ENCODE measurements around the gene PRKCZ. TPM values are rescaled to one million over a fixed set of nuclear protein-coding genes. Genes with fewer than 3 reads are reported as not detected.

The PRKCZ gene
- polyA plus RNA-seq, 3 donors, result 29.5 to 36.9 (median 34.5) TPM

DNA sequence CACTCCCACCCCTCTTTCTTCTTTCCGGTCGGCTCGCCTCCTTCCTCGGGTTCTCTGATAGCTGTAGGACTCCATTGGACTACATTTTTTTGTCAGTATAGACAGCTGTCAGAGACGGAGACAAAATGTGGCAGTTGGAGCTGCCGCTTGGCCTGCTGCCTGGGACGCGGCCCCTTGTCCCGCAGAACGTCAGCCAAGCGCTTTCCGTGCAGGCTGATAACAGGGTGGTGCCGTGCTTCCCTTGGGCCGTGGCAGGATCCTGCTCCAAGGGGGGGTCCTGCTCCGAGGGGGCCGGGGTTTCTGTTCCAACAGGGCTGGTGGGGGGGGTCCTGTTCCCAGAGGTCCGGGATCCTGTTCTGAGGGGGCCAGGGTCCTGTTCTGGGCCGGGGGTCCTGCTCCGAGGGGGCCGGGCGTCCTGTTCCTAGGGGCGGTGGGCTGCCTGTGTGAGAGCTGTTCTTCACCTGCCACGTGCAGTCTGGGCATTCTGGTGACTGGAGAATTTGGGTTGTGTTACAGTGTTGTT is 182.8 kb downstream of the PRKCZ start:
- DNase-seq (ENCODE audit: extremely low read depth in 1 of 11, low read depth in 9 of 11, low spot score in 4 of 11), result no peak

- no peak for DNase-seq (ENCODE audit: extremely low read depth in 1 of 11, low read depth in 9 of 11, low spot score in 4 of 11)
Observed at GRCh38 chr1:2233468-2233867, 183.3 kb downstream of the PRKCZ start.

GRCh38 chr1:2233997-2234761 is 184.0 kb downstream of the PRKCZ start:
- DNase-seq (ENCODE audit: extremely low read depth in 1 of 11, low read depth in 9 of 11, low spot score in 4 of 11), result no peak

- DNase-seq (ENCODE audit: extremely low read depth in 1 of 11, low read depth in 9 of 11, low spot score in 4 of 11), result no peak
Observed at GRCh38 chr1:2234762-2235113, 184.5 kb downstream of the PRKCZ start.

Other genes starting within 250 kb of the PRKCZ start
- gene GNB1, start 159.3 kb upstream of the PRKCZ start, polyA plus RNA-seq (ENCODE audit: insufficient read length in 3 of 3), result 100 to 1,000 TPM; 278 to 310 (median 280) TPM
- under 1 TPM; 0.36 to 0.73 (median 0.72) TPM for gene CALML6, start 135.2 kb upstream of the PRKCZ start, polyA plus RNA-seq (ENCODE audit: insufficient read length in 3 of 3)
- gene TMEM52, start 131.1 kb upstream of the PRKCZ start, polyA plus RNA-seq (ENCODE audit: insufficient read length in 3 of 3), result 1 to 10 TPM; 1.1 to 1.4 (median 1.2) TPM
- 1 to 10 TPM in 1 of 3 donors, under 1 TPM in 2; 0.52 to 1.2 (median 0.96) TPM for gene CFAP74, start 46.6 kb upstream of the PRKCZ start, polyA plus RNA-seq (ENCODE audit: insufficient read length in 3 of 3)
- 1 to 10 TPM in 2 of 3 donors, under 1 TPM in 1; 0.64 to 1.7 (median 1.4) TPM for gene GABRD, start 31.1 kb upstream of the PRKCZ start, polyA plus RNA-seq (ENCODE audit: insufficient read length in 3 of 3)
- gene FAAP20, start 144.4 kb downstream of the PRKCZ start, polyA plus RNA-seq (ENCODE audit: insufficient read length in 3 of 3), result 10 to 100 TPM; 28.2 to 54.2 (median 53.8) TPM
- gene SKI, start 177.9 kb downstream of the PRKCZ start, polyA plus RNA-seq (ENCODE audit: insufficient read length in 3 of 3), result 10 to 100 TPM; 48.7 to 63.3 (median 56.2) TPM